Activated T-helper 9 cell treated with anti-CD3 and anti-CD28 coated beads, Interleukin-2, amount 50 U/mL, for 16 hours (primary cell): ENCODE data around the gene ADPRH.
A peak's percentile ranks its signal among the peaks of the same experiment; 100 is the strongest.

Experiments used
- DNase-seq: peaks from one replicate; pipeline ENCODE4 v3.0.0-alpha.2; 2020; ENCODE audit warnings: low read depth

The ADPRH gene

GRCh38 chr3:119596398-119596797 lies 17.1 kb downstream of the ADPRH start:
- no peak for DNase-seq

GRCh38 chr3:119597548-119598288 lies 18.4 kb downstream of the ADPRH start, which contains the start of gene PLA1A:
PLA1A (plus strand) TSS chr3:119597885; CDS start chr3:119597914, 29 bp downstream.
- no peak for DNase-seq

GRCh38 chr3:119598410-119599098 lies 19.3 kb downstream of the ADPRH start:
- DNase-seq = no peak

- no peak for DNase-seq
These were observed 20.4 kb downstream of the ADPRH start for GRCh38 chr3:119599558-119600174.

- no peak for DNase-seq
These were observed 21.4 kb downstream of the ADPRH start for GRCh38 chr3:119600732-119601131.

- no peak for DNase-seq
These were observed 21.9 kb downstream of the ADPRH start for GRCh38 chr3:119601154-119601553.

GRCh38 chr3:119602676-119603075 lies 23.4 kb downstream of the ADPRH start:
- no peak for DNase-seq

GRCh38 chr3:119604878-119605277 lies 25.6 kb downstream of the ADPRH start:
- no peak for DNase-seq

- no peak for DNase-seq
These were observed 29.2 kb downstream of the ADPRH start for GRCh38 chr3:119608405-119609000.

- no peak for DNase-seq
These were observed 30.0 kb downstream of the ADPRH start for GRCh38 chr3:119609301-119609700.

- no peak for DNase-seq
These were observed 32.4 kb downstream of the ADPRH start for GRCh38 chr3:119611664-119612063.

GRCh38 chr3:119613201-119613600 lies 33.9 kb downstream of the ADPRH start:
- DNase-seq = no peak

GRCh38 chr3:119613872-119614271 lies 34.6 kb downstream of the ADPRH start:
- no peak for DNase-seq

- no peak for DNase-seq
These were observed 36.8 kb downstream of the ADPRH start for GRCh38 chr3:119616056-119616455.

GRCh38 chr3:119619094-119619493 lies 39.8 kb downstream of the ADPRH start:
- DNase-seq = no peak

GRCh38 chr3:119620899-119621298 lies 41.6 kb downstream of the ADPRH start:
- DNase-seq = no peak

GRCh38 chr3:119624002-119624720 lies 44.9 kb downstream of the ADPRH start:
- no peak for DNase-seq

- no peak for DNase-seq
These were observed 46.3 kb downstream of the ADPRH start for GRCh38 chr3:119625451-119626153.

- no peak for DNase-seq
These were observed 46.9 kb downstream of the ADPRH start for GRCh38 chr3:119626196-119626595.

GRCh38 chr3:119627461-119627860 lies 48.2 kb downstream of the ADPRH start:
- no peak for DNase-seq

- peak; percentile 10 for DNase-seq
These were observed 49.1 kb downstream of the ADPRH start for GRCh38 chr3:119628390-119628789.
